Right lobe of liver (tissue), 4 donors: Measurements from ENCODE around the gene CHL1.
A peak's percentile ranks its signal among the peaks of the same experiment; 100 is the strongest.

ENCODE experiments used
- POLR2A ChIP-seq: fragments of 450-650 bp; IDR thresholded peaks from one replicate; pipeline ENCODE4 v1.6.1; 2017; ENCODE audit warnings: antibody characterized with exemption, mild to moderate bottlenecking
- TF ChIP-seq, protein P1 (sequence below), 4 donors: fragments of 200-600 bp in 3 of 4; fragments of 450-650 bp in 1 of 4; IDR thresholded peaks; one replicate each; pipeline versions ENCODE4 v1.5.1 to v1.8.0; 2016 to 2022; ENCODE audit warnings: antibody characterized with exemption in 4 of 4, mild to moderate bottlenecking in 2 of 4
- donor health status: DM: no; HTN: no; CAD: no.
- donor health status: DM: no; HTN: no; CAD: no.
- donor health status: DM: no; HTN: yes; CAD: no.

DNA sequence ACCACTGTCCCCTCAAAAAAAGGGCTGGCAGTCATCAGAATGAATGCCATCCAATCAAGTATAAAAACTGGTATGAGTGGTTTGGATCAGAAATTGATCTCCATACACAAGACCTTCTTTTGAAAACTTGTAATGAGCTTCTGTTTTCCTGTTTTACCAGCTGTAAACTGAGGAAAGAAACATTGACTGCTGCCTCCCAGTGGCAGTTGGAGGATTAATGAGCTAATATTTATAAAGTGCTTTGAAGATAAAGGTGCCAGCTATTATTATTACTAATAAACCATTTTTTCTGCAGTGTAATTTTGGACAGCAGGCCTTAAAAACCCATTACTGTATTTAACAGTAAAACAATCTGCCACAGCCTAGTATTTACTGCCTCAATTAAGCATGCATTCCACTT lies 11.4 kb downstream of the CHL1 start:
- TF ChIP-seq, protein P1, sequence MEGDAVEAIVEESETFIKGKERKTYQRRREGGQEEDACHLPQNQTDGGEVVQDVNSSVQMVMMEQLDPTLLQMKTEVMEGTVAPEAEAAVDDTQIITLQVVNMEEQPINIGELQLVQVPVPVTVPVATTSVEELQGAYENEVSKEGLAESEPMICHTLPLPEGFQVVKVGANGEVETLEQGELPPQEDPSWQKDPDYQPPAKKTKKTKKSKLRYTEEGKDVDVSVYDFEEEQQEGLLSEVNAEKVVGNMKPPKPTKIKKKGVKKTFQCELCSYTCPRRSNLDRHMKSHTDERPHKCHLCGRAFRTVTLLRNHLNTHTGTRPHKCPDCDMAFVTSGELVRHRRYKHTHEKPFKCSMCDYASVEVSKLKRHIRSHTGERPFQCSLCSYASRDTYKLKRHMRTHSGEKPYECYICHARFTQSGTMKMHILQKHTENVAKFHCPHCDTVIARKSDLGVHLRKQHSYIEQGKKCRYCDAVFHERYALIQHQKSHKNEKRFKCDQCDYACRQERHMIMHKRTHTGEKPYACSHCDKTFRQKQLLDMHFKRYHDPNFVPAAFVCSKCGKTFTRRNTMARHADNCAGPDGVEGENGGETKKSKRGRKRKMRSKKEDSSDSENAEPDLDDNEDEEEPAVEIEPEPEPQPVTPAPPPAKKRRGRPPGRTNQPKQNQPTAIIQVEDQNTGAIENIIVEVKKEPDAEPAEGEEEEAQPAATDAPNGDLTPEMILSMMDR (IDR thresholded peaks at IDR 0.05): peak in 1 of 4 donors; percentile 11
- no peak for TF ChIP-seq POLR2A
